OCI-LY3 (cell line): Measurements from ENCODE around the gene LENG9.
"Not testable (repeated sequence)": the region's sequence is repeated elsewhere in the genome, so short reads cannot be mapped to it uniquely, and the experiment has no call there.

Source experiments
- H2AFZ ChIP-seq: fragments of 200-600, 300-600 bp; shearing (Covaris generic); 2 replicates; pipeline ENCODE4 v1.6.0; 2014; ENCODE audit warnings: antibody characterized with exemption, low read depth, low read length
- H3K27ac ChIP-seq: fragments of 200-600, 300-600 bp; sonication (generic); 2 replicates; pipeline ENCODE4 v1.5.1; 2014; ENCODE audit warnings: mild to moderate bottlenecking, low read length, moderate library complexity, mixed read lengths
- H3K27me3 ChIP-seq: fragments of 200-600, 300-600 bp; sonication (generic); 2 replicates; pipeline ENCODE4 v1.6.1; 2014; ENCODE audit warnings: low read depth, low read length, mixed read lengths
- H3K36me3 ChIP-seq: fragments of 200-600, 300-600 bp; sonication (generic); replicated peaks from 2 replicates; pipeline ENCODE3; 2014; ENCODE audit warnings: low read depth, low read length, mixed read lengths
- H3K4me1 ChIP-seq: fragments of 300-600, 200-600 bp; sonication (generic); 2 replicates; pipeline ENCODE4 v1.6.1; 2014; ENCODE audit warnings: low read length, mixed read lengths
- H3K4me2 ChIP-seq: fragments of 200-600, 300-600 bp; sonication (generic); 2 replicates; pipeline ENCODE4 v1.6.1; 2014; ENCODE audit warnings: low read length, mixed read lengths
- H3K4me3 ChIP-seq: fragments of 300-600, 200-600 bp; sonication (generic); 2 replicates; pipeline ENCODE4 v1.5.1; 2014; ENCODE audit warnings: antibody characterized with exemption, mild to moderate bottlenecking, low read length, moderate library complexity
- H3K79me2 ChIP-seq: fragments of 300-600, 200-600 bp; shearing (Covaris generic); 2 replicates; pipeline ENCODE4 v1.6.1; 2014; ENCODE audit warnings: mild to moderate bottlenecking, low read length, mixed read lengths
- H3K9ac ChIP-seq: fragments of 300-600, 200-600 bp; shearing (Covaris generic); 2 replicates; pipeline ENCODE4 v1.6.0; 2014; ENCODE audit warnings: mild to moderate bottlenecking, low read length, moderate library complexity
- H3K9me3 ChIP-seq: fragments of 200-600, 300-600 bp; shearing (Covaris generic); 2 replicates; pipeline ENCODE4 v1.6.1; 2014; ENCODE audit warnings: low read length, mixed read lengths; ENCODE audit not compliant: insufficient read depth
- H4K20me1 ChIP-seq: fragments of 200-600, 300-600 bp; sonication (generic); 2 replicates; pipeline ENCODE4 v1.6.1; 2016; ENCODE audit warnings: low read length, mixed read lengths; ENCODE audit not compliant: insufficient read depth
- EZH2phosphoT487 ChIP-seq: fragments of 200-600 bp; shearing (Covaris generic); IDR thresholded peaks from 2 replicates; pipeline ENCODE4 v1.6.1; 2018; ENCODE audit warnings: antibody characterized with exemption, mixed run types, low read depth
- TF ChIP-seq, protein P1 (sequence below): fragments of 200-600, 300-600 bp; sonication (generic); IDR thresholded peaks from 2 replicates; pipeline ENCODE4 v1.5.1; 2014; ENCODE audit warnings: antibody characterized with exemption, low read length, low read depth

The LENG9 gene

DNA sequence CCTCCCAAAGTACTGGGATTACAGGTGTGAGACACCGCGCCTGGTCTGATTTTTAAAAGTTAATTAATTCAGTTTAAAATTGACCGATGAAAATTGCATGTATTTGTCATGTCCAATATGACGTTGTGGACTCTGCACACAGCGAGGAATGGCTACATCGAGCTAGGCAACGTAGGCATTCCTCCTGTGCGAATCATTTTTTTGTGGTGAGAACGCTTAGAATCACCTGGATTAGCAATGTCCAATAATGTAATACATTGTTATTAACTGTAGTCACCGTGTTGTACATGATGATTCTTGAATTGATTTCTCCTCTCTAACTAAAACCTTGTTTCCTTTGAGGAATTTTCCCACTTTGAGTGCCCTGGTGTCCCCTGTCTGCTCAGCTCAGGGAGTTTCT lies 42.5 kb upstream of the LENG9 start:
- Histone ChIP-seq H3K27me3 (peaks cover 13% of the 10 kb centered on the region; the same call in 1 of the 2 replicates), H3K4me1 (peaks cover 24% of the 10 kb centered on the region), H4K20me1 (no peaks in the 10 kb centered on the region), H3K9ac (no peak overlapping the region), H3K36me3 (no peaks in the 10 kb centered on the region), H3K4me2 (peak overlapping the region; percentile 72), H3K79me2 (no peaks in the 10 kb centered on the region), H3K27ac (no peak overlapping the region), H3K4me3 (peak overlapping the region; percentile 52; the same call in 1 of the 2 replicates), H2AFZ (no peak overlapping the region), H3K9me3 (no peaks in the 10 kb centered on the region)
- no peak for TF ChIP-seq EZH2phosphoT487
- TF ChIP-seq, protein P1, sequence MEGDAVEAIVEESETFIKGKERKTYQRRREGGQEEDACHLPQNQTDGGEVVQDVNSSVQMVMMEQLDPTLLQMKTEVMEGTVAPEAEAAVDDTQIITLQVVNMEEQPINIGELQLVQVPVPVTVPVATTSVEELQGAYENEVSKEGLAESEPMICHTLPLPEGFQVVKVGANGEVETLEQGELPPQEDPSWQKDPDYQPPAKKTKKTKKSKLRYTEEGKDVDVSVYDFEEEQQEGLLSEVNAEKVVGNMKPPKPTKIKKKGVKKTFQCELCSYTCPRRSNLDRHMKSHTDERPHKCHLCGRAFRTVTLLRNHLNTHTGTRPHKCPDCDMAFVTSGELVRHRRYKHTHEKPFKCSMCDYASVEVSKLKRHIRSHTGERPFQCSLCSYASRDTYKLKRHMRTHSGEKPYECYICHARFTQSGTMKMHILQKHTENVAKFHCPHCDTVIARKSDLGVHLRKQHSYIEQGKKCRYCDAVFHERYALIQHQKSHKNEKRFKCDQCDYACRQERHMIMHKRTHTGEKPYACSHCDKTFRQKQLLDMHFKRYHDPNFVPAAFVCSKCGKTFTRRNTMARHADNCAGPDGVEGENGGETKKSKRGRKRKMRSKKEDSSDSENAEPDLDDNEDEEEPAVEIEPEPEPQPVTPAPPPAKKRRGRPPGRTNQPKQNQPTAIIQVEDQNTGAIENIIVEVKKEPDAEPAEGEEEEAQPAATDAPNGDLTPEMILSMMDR: no peak

GRCh38 chr19:54505542-54505941 lies 42.0 kb upstream of the LENG9 start:
- H3K9ac ChIP-seq, H3K4me2 ChIP-seq, H2AFZ ChIP-seq, H3K79me2 ChIP-seq, H3K9me3 ChIP-seq, H3K36me3 ChIP-seq, H3K4me3 ChIP-seq, H4K20me1 ChIP-seq, H3K27ac ChIP-seq: not testable (repeated sequence)
- Histone ChIP-seq H3K4me1 (peaks cover 24% of the 10 kb centered on the region), H3K27me3 (peaks cover 17% of the 10 kb centered on the region)

GRCh38 chr19:54502518-54503048 lies 39.0 kb upstream of the LENG9 start, which contains the start of gene LAIR2:
Gene LAIR2, plus strand, starts transcription at chr19:54502831. Its CDS starts 88 bp downstream, at chr19:54502919.
- Histone ChIP-seq H3K4me3 (no peak within 1 kb of the TSS), H3K36me3 (no peaks in the 10 kb centered on the region), H3K27ac (no peak within 1 kb of the TSS), H3K27me3 (peaks cover 35% of the 10 kb centered on the region), H3K4me2 (no peak within 1 kb of the TSS), H4K20me1 (no peaks in the 10 kb centered on the region), H2AFZ (no peak within 1 kb of the TSS), H3K9ac (no peak within 1 kb of the TSS), H3K79me2 (no peaks in the 10 kb centered on the region), H3K4me1 (peaks cover 15% of the 10 kb centered on the region), H3K9me3 (no peaks in the 10 kb centered on the region)
- TF ChIP-seq EZH2phosphoT487: no peak
- TF ChIP-seq, protein P1: no peak

GRCh38 chr19:54498451-54498772 lies 34.8 kb upstream of the LENG9 start:
- H3K36me3 ChIP-seq, H3K27ac ChIP-seq, H3K79me2 ChIP-seq, H3K4me3 ChIP-seq, H3K9me3 ChIP-seq, H4K20me1 ChIP-seq, H2AFZ ChIP-seq, H3K9ac ChIP-seq, H3K4me2 ChIP-seq: not testable (repeated sequence)
- peaks cover 20% of the 10 kb centered on the region for H3K4me1 ChIP-seq
- peaks cover 51% of the 10 kb centered on the region for H3K27me3 ChIP-seq

DNA sequence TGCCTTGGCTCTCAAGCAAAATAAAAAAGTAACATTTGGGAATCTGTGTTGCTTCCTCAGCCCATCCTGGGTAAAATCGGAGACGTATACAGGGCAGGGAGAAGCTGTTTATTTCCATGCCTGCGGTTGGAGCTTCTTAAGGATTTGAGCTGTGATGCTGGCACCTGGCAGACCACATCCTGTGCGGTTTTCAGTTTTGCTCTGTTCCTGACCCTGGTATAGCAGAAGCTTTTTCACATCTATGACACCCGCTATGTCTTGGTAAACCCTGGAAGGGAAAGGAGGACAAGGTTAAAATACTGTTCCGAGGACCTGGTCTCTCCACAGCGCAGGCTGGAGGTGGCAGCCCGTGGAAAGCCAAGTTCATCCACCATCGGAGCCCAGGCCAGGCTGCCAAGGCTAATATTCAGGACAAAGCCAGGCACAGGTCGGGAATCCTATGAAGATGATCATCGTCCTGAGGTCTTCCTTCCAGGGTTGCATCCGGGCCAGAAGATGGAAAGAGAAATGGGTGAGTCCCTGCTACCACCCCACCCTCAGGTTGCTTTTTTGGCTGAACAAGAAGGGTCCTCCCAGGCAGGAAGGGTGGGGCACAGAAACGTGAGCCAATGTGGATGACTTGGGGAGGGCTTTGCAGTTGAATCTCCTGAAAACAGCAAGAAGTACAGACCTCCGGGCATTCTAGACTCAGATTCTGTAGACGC lies 34.3 kb upstream of the LENG9 start:
- H3K79me2 ChIP-seq, H2AFZ ChIP-seq, H4K20me1 ChIP-seq, H3K4me3 ChIP-seq, H3K27ac ChIP-seq, H3K9me3 ChIP-seq, H3K9ac ChIP-seq, H3K36me3 ChIP-seq: not testable (repeated sequence)
- Histone ChIP-seq H3K4me2 (peak overlapping the region; percentile 10; the same call in 1 of the 2 replicates), H3K27me3 (peaks cover 54% of the 10 kb centered on the region), H3K4me1 (peaks cover 21% of the 10 kb centered on the region)

DNA sequence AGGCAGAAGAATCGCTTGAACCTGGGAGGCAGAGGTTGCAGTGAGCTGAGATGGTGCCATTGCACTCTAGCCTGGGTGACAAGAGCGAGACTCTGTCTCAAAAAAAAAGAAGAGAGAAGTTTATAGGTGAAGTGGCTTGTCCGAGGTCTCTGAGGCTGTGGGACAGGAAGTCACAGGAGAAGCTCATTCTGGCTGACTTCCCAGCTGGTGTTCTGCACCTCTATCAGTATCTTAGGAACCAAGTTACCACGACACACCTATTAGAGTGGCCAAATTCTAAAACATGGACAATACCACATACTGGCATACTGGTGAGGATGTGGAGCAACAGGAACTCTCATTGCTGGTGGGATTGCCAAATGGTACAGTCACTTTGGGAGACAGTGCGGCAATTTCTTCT lies 31.7 kb upstream of the LENG9 start:
- not testable (repeated sequence) for H3K9me3 ChIP-seq, H3K79me2 ChIP-seq, H3K27ac ChIP-seq, H3K9ac ChIP-seq, H2AFZ ChIP-seq, H4K20me1 ChIP-seq, H3K4me2 ChIP-seq, H3K4me3 ChIP-seq, H3K36me3 ChIP-seq
- peaks cover 29% of the 10 kb centered on the region for H3K4me1 ChIP-seq
- peaks cover 57% of the 10 kb centered on the region for H3K27me3 ChIP-seq
